ENCODE data around the gene PIAS1.
"Not testable (repeated sequence)": the region's sequence is repeated elsewhere in the genome, so short reads cannot be mapped to it uniquely, and the experiment has no call there.

The PIAS1 gene

GRCh38 chr15:68053701-68054627 is at the start of gene PIAS1:
Gene PIAS1 (plus strand): TSS chr15:68054315. CDS start chr15:68054327, 12 bp downstream.
- TF ChIP-seq JUND (IDR thresholded peaks at IDR 0.05; ENCODE audit: low read depth), result no peak
- peak; percentile 78 to 95 for DNase-seq (ENCODE audit: low read depth in 1 of 2, low spot score in 1 of 2)
- in situ Hi-C loops (cut with HindIII; ENCODE audit: low pct_unique_long_range_greater_than_20kb, low sequenced_read_pairs), result no loop called here

- DNase-seq (ENCODE audit: low read depth in 1 of 2, low spot score in 1 of 2); in situ Hi-C loops (cut with HindIII; ENCODE audit: low pct_unique_long_range_greater_than_20kb, low sequenced_read_pairs): not testable (repeated sequence)
Measured at GRCh38 chr15:68007642-68008041, 46.5 kb upstream of the PIAS1 start.

DNA sequence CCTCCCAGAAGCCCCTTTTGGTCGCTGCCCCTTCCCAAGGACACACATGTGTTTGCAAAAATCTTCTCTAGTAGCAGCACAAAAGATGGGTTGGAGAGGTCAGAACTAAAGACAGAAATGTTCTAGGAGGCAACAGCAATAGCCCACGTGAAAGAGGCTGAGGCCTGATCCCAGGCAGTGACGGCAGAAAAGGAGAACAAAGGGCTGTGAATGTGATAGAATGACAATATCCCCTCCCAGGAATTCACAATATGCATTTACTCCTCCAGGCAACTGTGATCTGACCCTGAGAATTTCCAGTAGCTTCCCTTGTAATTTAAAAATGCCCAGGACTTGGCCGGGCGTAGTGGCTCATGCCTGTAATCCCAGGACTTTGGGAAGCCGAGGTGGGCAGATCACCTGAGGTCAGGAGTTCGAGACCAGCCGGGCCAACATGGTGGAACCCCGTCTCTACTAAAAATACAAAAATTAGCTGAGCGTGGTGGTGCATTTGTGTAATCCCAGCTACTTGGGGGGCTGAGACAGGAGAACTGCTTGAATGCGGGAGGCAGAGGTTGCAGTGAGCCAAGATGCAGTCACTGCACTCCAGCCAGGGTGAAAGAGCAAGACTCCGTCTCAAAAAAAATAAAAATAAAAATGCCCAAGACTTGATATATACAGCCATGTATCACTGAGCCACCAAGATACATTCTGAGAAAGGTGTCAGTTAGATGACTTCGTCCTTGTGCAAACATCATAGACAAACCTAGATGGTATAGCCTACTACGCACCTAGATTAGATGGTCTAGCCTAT is 43.6 kb upstream of the PIAS1 start:
- DNase-seq (ENCODE audit: low read depth in 1 of 2, low spot score in 1 of 2), result no peak
- no peak for TF ChIP-seq JUND (IDR thresholded peaks at IDR 0.05; ENCODE audit: low read depth)
- in situ Hi-C loops (cut with HindIII; ENCODE audit: low pct_unique_long_range_greater_than_20kb, low sequenced_read_pairs), result no loop called here

DNA sequence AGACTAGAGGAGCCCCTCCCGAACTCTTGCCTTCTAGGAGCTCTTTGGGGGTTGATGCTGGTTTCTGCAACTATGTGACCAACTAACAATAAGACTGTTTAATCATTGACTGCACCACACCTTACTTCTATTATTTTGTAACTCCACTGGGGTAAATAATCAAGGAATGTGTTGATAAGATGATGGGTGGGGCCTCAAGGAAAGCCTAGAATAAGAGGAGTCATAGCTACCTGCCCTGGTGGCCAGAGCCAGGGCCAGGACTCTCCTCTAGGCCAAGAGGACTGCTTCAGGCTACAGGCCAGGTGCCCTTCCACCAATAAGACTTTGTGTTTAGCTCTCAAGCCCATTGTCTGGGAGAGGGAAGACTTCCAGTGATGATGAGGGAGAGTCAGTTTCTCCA is 41.2 kb upstream of the PIAS1 start:
- in situ Hi-C loops (cut with HindIII; ENCODE audit: low pct_unique_long_range_greater_than_20kb, low sequenced_read_pairs), result no loop called here
- TF ChIP-seq JUND (IDR thresholded peaks at IDR 0.05; ENCODE audit: low read depth), result no peak
- no peak for DNase-seq (ENCODE audit: low read depth in 1 of 2, low spot score in 1 of 2)

DNA sequence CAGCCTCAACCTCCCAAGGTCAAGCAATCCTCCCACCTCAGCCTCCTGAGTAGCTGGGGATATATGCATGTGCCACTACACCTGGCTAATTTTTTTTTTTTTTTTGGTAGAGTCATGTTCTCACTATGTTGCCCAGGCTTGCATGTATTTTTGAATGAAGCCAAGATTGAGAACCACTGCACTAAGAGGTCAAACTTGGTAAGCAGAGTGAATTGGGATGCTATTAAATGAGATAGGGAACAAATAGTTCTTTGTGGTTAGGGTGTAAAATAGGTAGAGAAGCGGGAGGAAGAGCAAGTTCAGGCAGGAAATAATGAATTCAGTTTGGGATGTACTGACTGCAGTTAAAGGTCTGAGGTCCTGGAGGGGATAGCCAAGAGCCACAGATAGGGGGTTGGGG is 39.9 kb upstream of the PIAS1 start:
- no peak for DNase-seq (ENCODE audit: low read depth in 1 of 2, low spot score in 1 of 2)
- in situ Hi-C loops (cut with HindIII; ENCODE audit: low pct_unique_long_range_greater_than_20kb, low sequenced_read_pairs), result no loop called here
- TF ChIP-seq JUND (IDR thresholded peaks at IDR 0.05; ENCODE audit: low read depth), result no peak

- DNase-seq (ENCODE audit: low read depth in 1 of 2, low spot score in 1 of 2), result no peak
- in situ Hi-C loops (cut with HindIII; ENCODE audit: low pct_unique_long_range_greater_than_20kb, low sequenced_read_pairs), result no loop called here
- no peak for TF ChIP-seq JUND (IDR thresholded peaks at IDR 0.05; ENCODE audit: low read depth)
Measured at GRCh38 chr15:68015244-68015643, 38.9 kb upstream of the PIAS1 start.

- in situ Hi-C loops (cut with HindIII; ENCODE audit: low pct_unique_long_range_greater_than_20kb, low sequenced_read_pairs), result no loop called here
- peak in 1 of 2 experiments; percentile 23 for DNase-seq (ENCODE audit: low read depth in 1 of 2, low spot score in 1 of 2)
- no peak for TF ChIP-seq JUND (IDR thresholded peaks at IDR 0.05; ENCODE audit: low read depth)
Measured at GRCh38 chr15:68017201-68017600, 36.9 kb upstream of the PIAS1 start.

GRCh38 chr15:68018797-68019444 is 35.2 kb upstream of the PIAS1 start:
- no peak for DNase-seq (ENCODE audit: low read depth in 1 of 2, low spot score in 1 of 2)
- in situ Hi-C loops (cut with HindIII; ENCODE audit: low pct_unique_long_range_greater_than_20kb, low sequenced_read_pairs), result no loop called here
- no peak for TF ChIP-seq JUND (IDR thresholded peaks at IDR 0.05; ENCODE audit: low read depth)

DNA sequence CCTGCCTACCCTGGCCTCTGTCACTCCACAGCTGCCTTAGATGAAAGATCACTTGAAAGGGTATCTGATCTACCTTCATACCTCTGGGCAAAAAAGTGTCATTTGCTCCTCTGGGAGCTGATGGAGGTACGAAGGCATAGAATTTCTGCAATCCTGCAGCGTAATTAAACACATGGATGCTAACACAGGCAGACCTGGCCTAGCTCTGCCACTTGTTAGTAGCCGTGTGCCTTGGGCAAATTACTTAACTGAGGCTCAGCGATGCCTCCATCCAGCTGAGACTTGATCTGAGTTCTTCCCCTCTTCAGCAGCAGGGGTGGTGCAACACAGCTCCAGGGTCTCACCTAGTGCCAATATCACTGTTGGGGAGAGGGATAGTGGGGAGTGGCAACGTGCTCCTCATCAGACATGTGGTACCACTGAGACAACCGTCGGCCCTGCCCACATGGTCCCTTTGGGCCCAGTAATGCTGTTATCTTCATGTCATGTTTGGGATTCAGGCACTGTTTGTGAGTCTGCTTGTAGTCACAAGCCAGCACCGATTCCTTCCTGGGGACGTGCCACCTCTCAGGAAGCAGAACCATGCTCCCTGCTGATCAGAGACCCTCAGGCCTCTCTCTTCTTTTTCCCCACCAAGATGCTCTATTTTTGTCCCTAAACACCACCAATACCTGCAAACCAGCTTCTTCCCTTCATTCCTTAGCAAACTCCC is 34.1 kb upstream of the PIAS1 start:
- no peak for TF ChIP-seq JUND (IDR thresholded peaks at IDR 0.05; ENCODE audit: low read depth)
- DNase-seq (ENCODE audit: low read depth in 1 of 2, low spot score in 1 of 2), result no peak
- in situ Hi-C loops (cut with HindIII; ENCODE audit: low pct_unique_long_range_greater_than_20kb, low sequenced_read_pairs), result no loop called here

DNA sequence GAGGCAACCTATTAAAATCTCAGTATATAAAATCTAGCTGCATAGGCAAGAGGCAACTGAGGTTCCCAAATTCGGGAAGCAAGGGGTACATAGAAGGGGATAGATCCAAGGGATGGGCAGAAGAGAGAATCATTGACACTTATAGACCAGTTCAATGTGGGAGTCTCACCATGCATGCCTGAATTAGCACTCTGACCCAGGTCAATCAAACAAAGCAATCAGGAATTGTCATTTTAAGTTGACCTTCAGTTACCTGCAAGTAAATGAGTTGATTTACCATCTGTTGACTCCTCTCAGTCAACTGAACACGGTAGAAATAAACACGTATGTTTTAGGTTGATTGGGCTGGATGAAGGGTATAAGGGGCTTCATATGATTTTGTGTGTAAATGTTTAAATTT is 33.4 kb upstream of the PIAS1 start:
- in situ Hi-C loops (cut with HindIII; ENCODE audit: low pct_unique_long_range_greater_than_20kb, low sequenced_read_pairs), result no loop called here
- TF ChIP-seq JUND (IDR thresholded peaks at IDR 0.05; ENCODE audit: low read depth), result no peak
- DNase-seq (ENCODE audit: low read depth in 1 of 2, low spot score in 1 of 2), result no peak

GRCh38 chr15:68022061-68022460 is 32.1 kb upstream of the PIAS1 start:
- DNase-seq (ENCODE audit: low read depth in 1 of 2, low spot score in 1 of 2), result no peak
- no peak for TF ChIP-seq JUND (IDR thresholded peaks at IDR 0.05; ENCODE audit: low read depth)
- in situ Hi-C loops (cut with HindIII; ENCODE audit: low pct_unique_long_range_greater_than_20kb, low sequenced_read_pairs), result no loop called here
